Occipital lobe (tissue), 3 donors: ENCODE data around the gene PDX1. TPM values are rescaled to one million over a fixed set of nuclear protein-coding genes. Genes with fewer than 3 reads are reported as not detected.

Experiments used
- DNase-seq: peaks from one replicate; lab custom pipeline; 2025; lab: John Stamatoyannopoulos, UW
- small RNA-seq: library from RNA; depleted of rRNA; stranded (forward); fragments of <200 nt; gene quantifications from one replicate; pipeline ENCODE3, GENCODE V24; 2014
- total RNA-seq: library from RNA; depleted of rRNA; stranded (reverse); fragments of >200 nt; gene quantifications from one replicate; pipeline ENCODE4 v1.2.3, GENCODE V29; 2014

Gene PDX1
- total RNA-seq, 1 donor from 2014 or later, result not detected

- no peak for DNase-seq
These were observed 50.8 kb downstream of the PDX1 start for GRCh38 chr13:27970382-27971235.

DNA sequence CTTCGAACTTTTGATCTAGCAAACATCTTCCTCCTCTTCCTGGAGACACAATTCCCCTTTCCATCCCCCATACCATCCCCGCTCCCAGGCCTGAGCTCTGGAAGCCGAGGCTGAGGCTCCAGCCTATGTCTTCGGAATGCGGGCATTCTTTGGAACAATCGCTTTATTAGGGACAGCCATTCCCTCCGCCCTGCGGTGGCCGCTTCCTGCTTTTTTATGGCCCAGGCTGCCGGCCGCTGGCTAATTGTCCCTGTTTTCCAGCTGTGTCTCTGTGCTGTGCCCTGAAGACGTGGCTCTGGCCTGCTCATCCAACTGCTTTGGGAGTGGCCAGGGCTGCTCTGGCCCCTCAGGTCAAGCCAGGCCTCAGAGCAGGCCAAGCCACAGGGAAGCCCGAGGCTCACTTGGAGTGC is 51.4 kb downstream of the PDX1 start:
- DNase-seq, result no peak

DNA sequence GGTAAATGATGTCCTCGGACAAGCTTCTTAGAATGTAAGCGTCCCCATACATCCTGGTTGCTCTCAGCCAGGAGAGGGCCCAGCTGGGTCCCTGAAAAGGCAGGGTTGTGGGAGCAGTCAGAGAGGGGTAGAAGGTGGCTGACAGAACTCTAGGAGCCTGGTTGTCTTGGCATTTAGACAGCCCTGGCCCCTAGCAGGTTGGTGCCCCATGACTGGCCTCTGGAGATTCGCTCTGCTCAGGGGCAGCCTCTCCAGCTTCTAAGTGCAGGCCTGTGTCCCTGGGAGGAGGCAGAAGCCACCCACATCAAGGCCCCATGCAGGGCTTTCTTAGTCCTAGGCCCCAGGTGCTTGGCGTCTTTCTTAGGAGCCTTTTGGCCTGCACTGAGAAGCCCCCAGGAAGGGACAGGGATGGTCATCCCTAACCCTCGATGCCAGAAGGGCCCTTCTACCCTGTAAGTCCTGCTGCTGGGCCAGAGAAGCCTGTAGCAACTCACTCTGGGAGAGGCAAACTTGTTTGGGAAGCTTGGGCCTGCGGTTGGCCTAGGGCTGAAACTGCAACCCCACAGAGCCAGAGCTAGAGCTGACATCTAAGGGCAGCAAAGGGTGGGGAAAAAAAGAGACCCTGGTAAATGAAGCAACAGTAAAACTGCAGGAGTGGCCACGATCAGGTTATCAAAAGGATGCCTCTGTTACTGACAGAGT is 52.1 kb downstream of the PDX1 start:
- no peak for DNase-seq

GRCh38 chr13:27972478-27972820 is 52.6 kb downstream of the PDX1 start:
- DNase-seq, result no peak

DNA sequence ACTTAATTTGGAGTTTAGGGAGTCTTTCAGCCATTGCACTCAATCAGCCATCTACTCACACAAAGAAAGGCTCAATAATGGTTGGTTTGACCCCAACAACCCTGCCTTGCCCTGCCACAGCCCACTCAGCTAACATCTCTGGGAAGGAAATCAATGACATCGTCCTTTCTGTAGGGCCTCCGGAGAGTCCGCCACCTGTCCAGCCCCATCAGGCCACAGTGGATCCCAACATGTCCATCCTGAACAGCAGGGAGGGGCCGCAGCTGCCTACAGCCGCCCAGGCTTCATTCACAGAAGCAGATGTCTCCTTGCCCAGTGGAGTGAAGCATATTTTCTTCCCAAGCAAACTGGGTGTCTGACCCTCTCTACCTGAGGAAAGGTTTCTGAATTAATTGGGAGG is 53.5 kb downstream of the PDX1 start:
- no peak for DNase-seq

DNA sequence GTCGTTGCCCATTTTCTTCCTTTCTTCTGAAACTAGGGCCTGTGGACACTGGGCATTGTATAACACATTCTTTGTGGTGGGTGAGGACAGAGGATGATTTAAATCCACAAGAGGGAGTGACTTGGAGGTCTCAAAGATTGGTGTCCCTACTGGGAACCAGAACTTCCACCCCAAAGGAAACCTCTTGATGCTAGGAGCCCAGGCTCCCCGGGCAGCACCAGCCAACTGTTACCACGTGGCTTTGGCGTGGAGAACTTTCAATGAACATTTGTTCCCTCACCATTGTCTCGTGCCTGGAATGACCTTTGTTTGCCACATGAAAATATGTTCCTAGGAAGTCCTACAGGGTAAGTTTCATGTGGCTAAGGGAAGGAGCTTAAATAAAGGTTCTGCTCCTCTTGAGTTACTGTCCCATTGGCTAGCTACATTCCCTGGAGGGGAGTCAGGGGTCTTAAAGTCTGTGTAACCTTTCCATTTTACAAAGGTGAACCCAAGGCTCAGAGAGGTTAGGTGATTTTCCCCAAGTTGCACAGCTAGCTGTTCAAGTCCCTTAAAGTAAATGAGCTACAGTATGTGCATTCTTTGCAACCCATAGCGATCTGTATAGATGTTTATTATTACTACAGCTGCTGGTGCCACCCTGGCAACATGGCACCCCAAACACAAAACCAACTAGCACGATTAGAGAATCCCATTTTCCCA is 54.3 kb downstream of the PDX1 start:
- DNase-seq, result no peak

Small RNA genes lying within 50 kb of the gene (small RNA-seq; reads per million reads assigned to genes)
- not detected for gene ATP5F1EP2

Other genes with a start within 250 kb of the PDX1 start
- gene GSX1, start 127.5 kb upstream of the PDX1 start, total RNA-seq, result not detected
- gene CDX2, start 49.3 kb downstream of the PDX1 start, total RNA-seq, result not detected
- gene URAD, start 68.7 kb downstream of the PDX1 start, total RNA-seq, result not detected
- gene FLT3, start 180.6 kb downstream of the PDX1 start, total RNA-seq, result 3.1 TPM
- gene PAN3, start 218.5 kb downstream of the PDX1 start, total RNA-seq, result 50.2 TPM